Mesenchymal stem cell (in vitro differentiated cells and primary cell): ENCODE measurements around the gene HUNK.

Source experiments
- DNase-seq: peaks from one replicate; pipeline ENCODE4 v3.0.0-alpha.2; 2013
- H2AFZ ChIP-seq: one replicate; pipeline ENCODE4 v1.6.1; 2013; ENCODE audit warnings: low read depth, mild to moderate bottlenecking, control low read depth, inconsistent platforms, low read length, moderate library complexity
- H2AK5ac ChIP-seq: 2 replicates; pipeline ENCODE4 v1.6.1; 2013; ENCODE audit warnings: low read length, moderate library complexity, mild to moderate bottlenecking, inconsistent platforms; ENCODE audit not compliant: severe bottlenecking
- H2BK120ac ChIP-seq: one replicate; pipeline ENCODE4 v1.6.1; 2013; ENCODE audit warnings: low read depth, mild to moderate bottlenecking, inconsistent platforms, low read length, moderate library complexity
- H2BK12ac ChIP-seq, 2 experiments: one replicate each; pipeline ENCODE4 v1.6.1; 2013; ENCODE audit warnings: inconsistent platforms in 2 of 2, low read length in 2 of 2, mild to moderate bottlenecking in 2 of 2, moderate library complexity in 2 of 2, control low read depth in 1 of 2
- H2BK15ac ChIP-seq: one replicate; pipeline ENCODE4 v1.6.1; 2013; ENCODE audit warnings: mild to moderate bottlenecking, low read depth, inconsistent platforms; ENCODE audit not compliant: poor library complexity, severe bottlenecking
- H2BK5ac ChIP-seq: 2 replicates; pipeline ENCODE4 v1.6.1; 2013; ENCODE audit warnings: low read depth, mild to moderate bottlenecking, low read length, control low read depth, inconsistent platforms; ENCODE audit not compliant: poor library complexity, severe bottlenecking
- H3K14ac ChIP-seq, 2 experiments: one replicate each; pipeline ENCODE4 v1.6.1; 2013; ENCODE audit warnings: inconsistent platforms in 2 of 2, low read length in 2 of 2, control low read depth in 1 of 2, mild to moderate bottlenecking in 1 of 2, moderate library complexity in 1 of 2
- H3K18ac ChIP-seq, 2 experiments: one replicate each; pipeline ENCODE4 v1.6.1; 2013; ENCODE audit warnings: inconsistent platforms in 2 of 2, low read length in 2 of 2, control low read depth in 1 of 2, low read depth in 1 of 2, mild to moderate bottlenecking in 1 of 2
- H3K23ac ChIP-seq, 2 experiments: one replicate each; pipeline ENCODE4 v1.6.1; 2013; ENCODE audit warnings: inconsistent platforms in 2 of 2, low read length in 2 of 2, mild to moderate bottlenecking in 2 of 2, moderate library complexity in 2 of 2, control low read depth in 1 of 2
- H3K27ac ChIP-seq: 2 replicates; pipeline ENCODE4 v1.5.1; 2013; ENCODE audit warnings: mild to moderate bottlenecking, moderate library complexity, low read length, control low read depth, inconsistent platforms; ENCODE audit not compliant: poor library complexity, severe bottlenecking
- H3K27me3 ChIP-seq, 2 experiments: 2 replicates each; pipeline versions ENCODE4 v1.6.1 to v1.7.0; 2013; ENCODE audit warnings: low read length in 2 of 2, mild to moderate bottlenecking in 2 of 2, moderate library complexity in 2 of 2, control low read depth in 1 of 2, inconsistent platforms in 1 of 2; ENCODE audit not compliant: control insufficient read depth in 1 of 2, insufficient read depth in 1 of 2
- H3K36me3 ChIP-seq, 2 experiments: 2 replicates each; pipeline versions ENCODE4 v1.6.1 to v1.7.0; 2013; ENCODE audit warnings: low read length in 2 of 2, control low read depth in 1 of 2, inconsistent platforms in 1 of 2, low read depth in 1 of 2, mild to moderate bottlenecking in 1 of 2; ENCODE audit not compliant: insufficient read depth in 2 of 2, control insufficient read depth in 1 of 2
- H3K4ac ChIP-seq, 2 experiments: one replicate each; pipeline ENCODE4 v1.6.1; 2013; ENCODE audit warnings: inconsistent platforms in 2 of 2, low read length in 2 of 2, mild to moderate bottlenecking in 2 of 2, moderate library complexity in 2 of 2, control low read depth in 1 of 2, low read depth in 1 of 2
- H3K4me1 ChIP-seq: 2 replicates; pipeline ENCODE4 v1.6.1; 2013; ENCODE audit warnings: low read depth, low read length, control low read depth; ENCODE audit not compliant: control insufficient read depth, insufficient read depth
- H3K4me2 ChIP-seq: 2 replicates; pipeline ENCODE4 v1.6.1; 2013; ENCODE audit warnings: low read length, mild to moderate bottlenecking, inconsistent platforms; ENCODE audit not compliant: poor library complexity, severe bottlenecking
- H3K4me3 ChIP-seq, 2 experiments: 2 replicates each; pipeline versions ENCODE4 v1.5.1 to v1.7.0; 2013; ENCODE audit warnings: low read length in 2 of 2, mild to moderate bottlenecking in 2 of 2, control low read depth in 1 of 2, low read depth in 1 of 2; ENCODE audit not compliant: insufficient read depth in 1 of 2
- H3K79me1 ChIP-seq: replicated peaks from 2 replicates; pipeline ENCODE4 v1.6.1; 2013; ENCODE audit warnings: mild to moderate bottlenecking, control low read depth, low read length, inconsistent platforms; ENCODE audit not compliant: poor library complexity, severe bottlenecking
- H3K9ac ChIP-seq: 2 replicates; pipeline ENCODE4 v1.7.0; 2013; ENCODE audit warnings: mild to moderate bottlenecking, low read length, moderate library complexity
- H3K9me3 ChIP-seq: 2 replicates; pipeline ENCODE4 v1.7.0; 2013; ENCODE audit warnings: mild to moderate bottlenecking, low read length; ENCODE audit not compliant: control insufficient read depth
- H4K8ac ChIP-seq: one replicate; pipeline ENCODE4 v1.6.1; 2013; ENCODE audit warnings: inconsistent platforms, mild to moderate bottlenecking, low read length, moderate library complexity
- H4K91ac ChIP-seq: one replicate; pipeline ENCODE4 v1.6.1; 2013; ENCODE audit warnings: mild to moderate bottlenecking, low read length, inconsistent platforms
- WGBS: methylation state at CpG from one replicate; pipeline ENCODE4 v1.1.7; 2013; ENCODE audit warnings: mixed read lengths; 5-methylcytosine and 5-hydroxymethylcytosine counted together

The HUNK gene

GRCh38 chr21:31873696-31874599, 1.1 kb downstream of the HUNK start:
- H3K4ac ChIP-seq: no peak overlapping the region
- peak overlapping the region; percentile 36 for H4K8ac ChIP-seq
- no peak overlapping the region for H2AK5ac ChIP-seq
- no peaks in the 10 kb centered on the region for H3K9me3 ChIP-seq
- peaks cover 17% of the 10 kb centered on the region for H3K4me1 ChIP-seq
- H2BK5ac ChIP-seq: no peak overlapping the region
- DNase-seq: peak; percentile 28
- H2AFZ ChIP-seq: peak overlapping the region; percentile 18
- no peak overlapping the region for H4K91ac ChIP-seq
- no peak overlapping the region for H3K27ac ChIP-seq
- no peak overlapping the region for H2BK120ac ChIP-seq
- no peaks in the 10 kb centered on the region for H3K79me1 ChIP-seq
- peak overlapping the region in 1 of 2 experiments; percentile 82 for H3K18ac ChIP-seq
- no peaks in the 10 kb centered on the region for H3K36me3 ChIP-seq
- H3K9ac ChIP-seq: peak overlapping the region; percentile 60
- H2BK15ac ChIP-seq: no peak overlapping the region
- no peak overlapping the region for H3K23ac ChIP-seq
- peak overlapping the region in 1 of 2 experiments; percentile 54 for H2BK12ac ChIP-seq
- peak overlapping the region; percentile 98 for H3K4me2 ChIP-seq
- peak overlapping the region in 1 of 2 experiments; percentile 1 for H3K14ac ChIP-seq
- WGBS: 4% methylated on average over 53 of the region's 77 CpGs
- H3K27me3 ChIP-seq: peaks cover 33 to 46% of the 10 kb centered on the region in 2 experiments
- H3K4me3 ChIP-seq: peak overlapping the region; percentile 56 to 76

DNA sequence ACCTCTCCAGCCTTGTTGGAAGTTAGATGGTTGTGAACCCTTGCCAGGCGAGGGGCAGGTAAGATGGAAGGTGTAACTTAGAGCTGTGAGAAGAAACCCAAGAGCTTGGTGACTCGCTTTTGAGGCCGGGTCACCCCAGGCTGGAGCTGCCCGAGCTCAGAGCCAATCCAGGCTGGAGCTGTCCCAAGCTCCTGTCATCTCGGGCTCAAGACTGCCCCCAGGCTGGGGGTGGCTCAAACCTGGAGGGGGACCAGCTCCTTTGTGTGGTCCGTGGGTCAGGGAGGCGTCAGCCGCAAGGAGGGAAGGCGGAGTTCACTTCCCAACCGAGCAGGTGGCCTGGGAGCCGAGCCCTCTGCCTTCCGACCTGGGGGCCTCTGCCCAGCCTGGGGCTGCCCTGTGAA, 2.0 kb downstream of the HUNK start:
- Histone ChIP-seq H2BK120ac (no peak overlapping the region), H2BK15ac (no peak overlapping the region), H3K18ac (no peak overlapping the region), H2BK12ac (no peak overlapping the region), H3K4ac (no peak overlapping the region), H4K8ac (no peak overlapping the region), H3K27ac (no peak overlapping the region), H2AK5ac (no peak overlapping the region), H2AFZ (no peak overlapping the region), H3K4me3 (peak overlapping the region; percentile 3 to 65), H3K14ac (no peak overlapping the region), H3K4me1 (peaks cover 17% of the 10 kb centered on the region), H2BK5ac (no peak overlapping the region), H3K36me3 (no peaks in the 10 kb centered on the region), H3K23ac (no peak overlapping the region), H3K79me1 (no peaks in the 10 kb centered on the region), H3K9ac (peak overlapping the region; percentile 7), H3K4me2 (no peak overlapping the region), H3K27me3 (peaks cover 24 to 37% of the 10 kb centered on the region in 2 experiments), H4K91ac (no peak overlapping the region), H3K9me3 (no peaks in the 10 kb centered on the region)
- DNase-seq: no peak
- 65% methylated on average over 12 of the region's 12 CpGs for WGBS

DNA sequence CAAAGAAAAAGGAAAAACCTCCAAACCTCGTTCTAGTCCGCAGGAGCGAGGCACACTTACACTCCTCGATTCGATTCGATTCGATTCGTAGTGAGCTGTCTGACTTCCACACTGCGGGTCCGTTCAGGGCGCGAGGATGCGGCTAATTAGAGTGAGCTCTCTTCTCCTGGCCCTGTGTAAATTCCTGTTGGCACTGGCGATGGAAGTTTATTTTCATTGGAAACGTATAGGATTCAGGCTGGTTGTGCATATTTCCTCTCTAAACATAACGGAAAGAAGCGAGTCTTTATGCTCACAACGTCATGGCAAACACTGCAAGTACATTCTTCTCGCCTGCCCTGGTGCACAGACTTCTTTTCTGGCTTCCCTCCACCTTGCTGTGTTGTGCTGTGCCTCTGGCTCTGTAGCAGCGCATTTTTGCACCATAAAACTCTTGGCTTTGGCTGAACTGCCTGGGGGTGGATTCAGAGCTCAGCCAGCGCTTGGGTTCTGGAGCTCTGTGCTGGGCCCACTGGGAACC, 2.7 kb downstream of the HUNK start:
- H3K18ac ChIP-seq: no peak overlapping the region
- no peak overlapping the region for H3K14ac ChIP-seq
- no peak overlapping the region for H3K4me2 ChIP-seq
- H3K9ac ChIP-seq: peak overlapping the region; percentile 7
- no peak overlapping the region for H2BK15ac ChIP-seq
- WGBS: 90% methylated on average over 21 of the region's 21 CpGs
- no peaks in the 10 kb centered on the region for H3K36me3 ChIP-seq
- H2BK12ac ChIP-seq: no peak overlapping the region
- H3K27me3 ChIP-seq: peaks cover 17 to 31% of the 10 kb centered on the region in 2 experiments
- no peak overlapping the region for H2BK5ac ChIP-seq
- peaks cover 17% of the 10 kb centered on the region for H3K4me1 ChIP-seq
- H2AK5ac ChIP-seq: no peak overlapping the region
- no peaks in the 10 kb centered on the region for H3K79me1 ChIP-seq
- no peak overlapping the region for H3K27ac ChIP-seq
- H3K23ac ChIP-seq: no peak overlapping the region
- peak overlapping the region in 1 of 2 experiments; percentile 65 for H3K4me3 ChIP-seq
- H3K9me3 ChIP-seq: no peaks in the 10 kb centered on the region
- H4K8ac ChIP-seq: no peak overlapping the region
- DNase-seq: no peak
- no peak overlapping the region for H2AFZ ChIP-seq
- H4K91ac ChIP-seq: no peak overlapping the region
- H3K4ac ChIP-seq: no peak overlapping the region
- no peak overlapping the region for H2BK120ac ChIP-seq

GRCh38 chr21:31877463-31877957, 4.7 kb downstream of the HUNK start:
- H3K4ac ChIP-seq: no peak overlapping the region
- peaks cover 12% of the 10 kb centered on the region for H3K4me1 ChIP-seq
- H2BK5ac ChIP-seq: no peak overlapping the region
- H3K9me3 ChIP-seq: no peaks in the 10 kb centered on the region
- H3K27ac ChIP-seq: no peak overlapping the region
- no peak overlapping the region for H4K91ac ChIP-seq
- H3K14ac ChIP-seq: no peak overlapping the region
- WGBS: 84% methylated on average over 5 of the region's 5 CpGs
- H3K23ac ChIP-seq: no peak overlapping the region
- no peak overlapping the region for H3K18ac ChIP-seq
- no peaks in the 10 kb centered on the region for H3K79me1 ChIP-seq
- no peak overlapping the region for H2BK120ac ChIP-seq
- H2AK5ac ChIP-seq: no peak overlapping the region
- H3K9ac ChIP-seq: no peak overlapping the region
- no peak overlapping the region for H2BK12ac ChIP-seq
- H3K36me3 ChIP-seq: no peaks in the 10 kb centered on the region
- DNase-seq: no peak
- no peak overlapping the region for H3K4me2 ChIP-seq
- H3K4me3 ChIP-seq: no peak overlapping the region
- H4K8ac ChIP-seq: no peak overlapping the region
- no peak overlapping the region for H2BK15ac ChIP-seq
- H2AFZ ChIP-seq: no peak overlapping the region
- peaks cover 7 to 21% of the 10 kb centered on the region in 2 experiments for H3K27me3 ChIP-seq
